ENCODE results near the gene HSP90AA1.

- TF ChIP-seq CTCF (conservative IDR thresholded peaks at IDR 0.05 in 1 of 2, IDR thresholded peaks at IDR 0.05 in 1 of 2; ENCODE audit: extremely low read depth in 1 of 2, insufficient read depth in 1 of 2, low read depth in 1 of 2, low read length in 2 of 2) (no peak), EZH2 (IDR thresholded peaks at IDR 0.05; ENCODE audit: borderline replicate concordance, low read length) (no peak)
Measured at GRCh38 chr14:102094101-102094500, 7.3 kb upstream of the HSP90AA1 start.
